ENCODE results near the gene GAS2L1. TPM values are rescaled to one million over a fixed set of nuclear protein-coding genes. Genes with fewer than 3 reads are reported as not detected.
"Not testable (repeated sequence)": the region's sequence is repeated elsewhere in the genome, so short reads cannot be mapped to it uniquely, and the experiment has no call there.

Gene GAS2L1
- total RNA-seq, 2 experiments from 2014 or later, result 1.1 to 1.4 TPM

DNA sequence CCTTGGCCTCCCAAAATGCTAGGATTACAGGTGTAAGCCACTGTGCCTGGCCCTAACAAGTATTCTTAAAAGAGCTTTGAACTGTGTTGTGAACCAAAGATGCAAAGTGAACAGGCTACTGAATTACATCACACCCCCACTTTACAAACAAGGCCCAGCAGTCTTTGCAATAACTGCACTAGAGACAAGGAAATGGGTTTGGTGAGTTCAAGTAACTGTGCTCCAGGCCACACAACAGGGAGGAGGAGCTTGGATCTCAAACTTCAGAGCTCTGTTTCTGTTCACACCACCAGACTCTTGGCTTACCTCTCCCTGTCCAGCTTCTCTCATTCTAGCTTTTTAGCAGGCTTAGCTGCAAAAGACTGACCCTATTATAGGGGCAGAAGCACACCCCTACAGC lies 39.5 kb downstream of the GAS2L1 start:
- peaks cover 12% of the 10 kb centered on the region for H3K36me3 Mint-ChIP-seq
- H3K27me3 Mint-ChIP-seq, result no peaks in the 10 kb centered on the region
- no peaks in the 10 kb centered on the region for H3K9me3 Mint-ChIP-seq
- H3K4me1 Mint-ChIP-seq, result no peaks in the 10 kb centered on the region
- no peak for DNase-seq
- no peak overlapping the region for H3K4me3 Mint-ChIP-seq
- H3K27ac Mint-ChIP-seq, result no peak overlapping the region

DNA sequence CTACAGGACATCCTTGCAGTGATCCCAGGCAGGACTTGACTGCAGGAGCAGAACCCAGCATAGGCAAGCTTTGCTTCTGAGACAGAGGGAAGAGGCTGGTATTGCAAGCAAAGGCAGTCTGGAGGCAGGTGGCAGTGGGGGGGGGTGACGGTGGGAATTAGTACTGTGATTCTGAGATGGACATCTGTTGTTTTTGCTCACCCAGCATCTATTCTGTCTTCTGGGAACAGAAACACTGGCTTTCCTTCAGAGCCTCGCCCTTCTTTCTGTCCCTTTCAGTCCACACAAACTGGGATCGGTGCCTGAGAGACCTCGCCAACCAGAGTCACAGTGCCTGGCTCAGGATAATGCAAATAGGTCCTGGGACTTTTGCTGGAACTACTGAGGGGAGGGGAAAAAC lies 40.2 kb downstream of the GAS2L1 start:
- H3K4me1 Mint-ChIP-seq, result no peaks in the 10 kb centered on the region
- peaks cover 14% of the 10 kb centered on the region for H3K36me3 Mint-ChIP-seq
- no peak overlapping the region for H3K27ac Mint-ChIP-seq
- no peaks in the 10 kb centered on the region for H3K27me3 Mint-ChIP-seq
- no peak overlapping the region for H3K4me3 Mint-ChIP-seq
- DNase-seq, result no peak
- H3K9me3 Mint-ChIP-seq, result no peaks in the 10 kb centered on the region

DNA sequence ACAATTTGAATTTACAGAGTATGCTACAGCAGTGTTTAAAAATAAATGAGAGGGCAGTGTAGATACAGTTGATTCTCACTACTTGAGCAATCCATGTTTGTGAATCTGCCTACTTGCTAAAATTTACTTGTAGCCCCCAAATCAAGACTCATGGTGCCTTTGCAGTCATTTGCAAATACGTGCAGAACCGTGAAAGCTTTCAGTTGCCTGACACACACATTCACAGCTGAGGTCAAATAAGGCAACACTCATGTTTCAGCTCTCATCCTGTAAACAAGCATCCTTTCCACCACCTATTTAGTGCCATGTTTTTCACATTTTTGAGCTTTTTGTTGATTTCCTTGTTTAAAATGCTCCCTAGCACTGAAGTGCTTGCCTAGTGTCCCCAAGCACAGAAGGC lies 41.6 kb downstream of the GAS2L1 start:
- no peaks in the 10 kb centered on the region for H3K27me3 Mint-ChIP-seq
- H3K4me1 Mint-ChIP-seq, result no peaks in the 10 kb centered on the region
- H3K9me3 Mint-ChIP-seq, result no peaks in the 10 kb centered on the region
- peaks cover 9% of the 10 kb centered on the region for H3K36me3 Mint-ChIP-seq
- no peak for DNase-seq
- no peak overlapping the region for H3K27ac Mint-ChIP-seq
- H3K4me3 Mint-ChIP-seq, result no peak overlapping the region

DNA sequence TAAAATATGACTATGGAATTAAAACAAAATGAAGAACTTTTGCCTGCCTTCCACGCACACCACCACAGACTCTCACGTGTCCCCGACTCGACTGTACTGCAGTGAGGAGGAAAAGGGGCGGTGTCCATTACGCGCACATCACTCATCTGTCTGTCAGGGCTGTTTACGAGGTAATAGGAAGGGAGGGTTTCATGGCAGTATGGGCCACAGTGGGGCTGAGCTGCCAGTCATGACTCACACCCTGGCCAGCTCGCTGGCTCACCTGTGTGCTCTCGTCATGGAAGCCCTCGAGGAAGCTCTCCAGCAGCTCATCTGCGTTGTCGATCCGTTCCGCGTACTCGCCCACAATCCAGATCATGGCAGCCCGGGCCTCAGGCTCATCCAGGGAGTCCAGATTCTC lies 42.5 kb downstream of the GAS2L1 start:
- DNase-seq, result no peak
- Mint-ChIP-seq H3K4me1 (no peaks in the 10 kb centered on the region), H3K36me3 (peaks cover 10% of the 10 kb centered on the region), H3K27me3 (no peaks in the 10 kb centered on the region), H3K4me3 (no peak overlapping the region), H3K27ac (no peak overlapping the region), H3K9me3 (no peaks in the 10 kb centered on the region)

DNA sequence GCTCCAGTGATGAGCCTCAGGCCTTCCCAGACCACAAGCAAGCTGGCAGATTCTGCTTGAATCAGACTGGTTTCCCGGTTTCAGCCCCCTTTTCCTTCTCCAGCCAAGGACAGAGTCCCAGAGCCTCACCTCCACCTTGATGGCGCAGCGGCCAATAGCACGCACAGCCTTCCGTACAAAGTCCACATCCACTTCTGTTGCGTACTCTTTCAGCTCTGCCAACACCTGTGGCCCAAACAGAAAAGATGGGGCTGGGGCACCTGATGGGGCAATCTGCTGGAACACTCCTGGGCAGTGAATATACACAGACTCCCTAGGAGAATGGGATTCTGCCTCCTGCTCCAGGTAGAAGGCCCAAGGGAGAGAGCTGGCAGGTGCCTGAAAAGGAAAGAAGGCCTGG lies 44.6 kb downstream of the GAS2L1 start:
- Mint-ChIP-seq H3K36me3 (peaks cover 13% of the 10 kb centered on the region), H3K4me1 (no peaks in the 10 kb centered on the region), H3K27ac (no peak overlapping the region), H3K9me3 (no peaks in the 10 kb centered on the region), H3K4me3 (no peak overlapping the region), H3K27me3 (no peaks in the 10 kb centered on the region)
- no peak for DNase-seq

DNA sequence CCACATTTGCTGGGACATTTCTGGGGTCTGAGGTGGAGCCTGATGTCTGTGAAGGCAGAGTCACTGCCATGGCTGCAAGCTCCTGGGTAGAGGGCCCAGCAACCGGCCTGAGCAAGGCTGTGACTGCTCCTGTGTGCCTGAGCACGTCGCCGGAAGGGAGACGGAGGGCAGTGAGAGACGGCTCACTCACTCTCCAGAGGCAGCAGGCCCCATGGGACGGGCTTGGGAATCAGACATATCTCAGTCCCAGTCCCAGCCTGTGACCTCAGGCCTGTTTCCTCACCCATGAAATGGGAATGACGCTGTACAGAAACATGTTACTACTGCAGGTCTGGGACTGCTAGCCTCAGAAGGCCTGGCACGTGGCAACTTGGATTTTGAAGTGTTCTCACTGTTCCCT lies 45.4 kb downstream of the GAS2L1 start:
- H3K9me3 Mint-ChIP-seq, result no peaks in the 10 kb centered on the region
- no peaks in the 10 kb centered on the region for H3K27me3 Mint-ChIP-seq
- DNase-seq, result no peak
- peaks cover 13% of the 10 kb centered on the region for H3K36me3 Mint-ChIP-seq
- no peak overlapping the region for H3K27ac Mint-ChIP-seq
- no peak overlapping the region for H3K4me3 Mint-ChIP-seq
- no peaks in the 10 kb centered on the region for H3K4me1 Mint-ChIP-seq

DNA sequence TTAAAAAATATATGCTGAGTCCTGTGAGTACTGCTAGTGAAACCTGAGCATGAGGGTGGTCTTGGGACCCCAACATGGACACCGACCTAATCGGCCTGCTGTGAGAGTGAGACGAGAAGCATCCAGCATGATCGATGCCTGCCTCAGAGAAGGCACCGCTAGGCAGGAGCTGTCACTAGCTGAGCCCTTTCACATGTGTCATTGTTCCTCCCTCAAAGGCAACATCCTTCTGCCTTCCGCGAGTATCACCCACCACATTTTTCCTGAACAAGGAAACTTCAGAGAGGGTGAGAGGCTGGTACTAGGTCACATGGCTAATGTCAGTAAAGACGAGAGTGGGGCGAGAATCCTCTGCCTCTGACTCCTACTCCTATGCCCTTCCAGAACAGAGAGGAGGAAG lies 46.3 kb downstream of the GAS2L1 start:
- Mint-ChIP-seq H3K4me1 (no peaks in the 10 kb centered on the region), H3K27me3 (no peaks in the 10 kb centered on the region), H3K36me3 (peaks cover 13% of the 10 kb centered on the region), H3K27ac (no peak overlapping the region), H3K4me3 (no peak overlapping the region), H3K9me3 (no peaks in the 10 kb centered on the region)
- no peak for DNase-seq

DNA sequence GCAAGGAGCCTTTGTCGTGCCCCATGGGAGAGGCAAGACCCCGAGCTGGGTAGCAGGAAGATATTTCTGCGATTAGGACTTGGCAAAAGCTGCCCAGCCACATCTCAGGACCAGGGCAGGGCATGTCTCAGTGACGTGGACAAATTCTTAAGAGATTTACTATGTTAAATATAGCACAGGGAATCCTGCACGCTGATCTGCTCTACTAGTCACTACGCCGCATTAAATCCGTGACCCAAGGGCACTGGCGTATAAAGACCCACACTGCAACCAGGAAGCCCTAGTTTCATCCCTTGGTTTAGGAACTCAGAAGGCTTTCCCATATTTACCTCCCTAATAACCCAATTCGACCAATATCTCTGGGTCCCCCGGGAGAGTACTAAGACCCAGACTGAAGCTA lies 46.8 kb downstream of the GAS2L1 start:
- no peaks in the 10 kb centered on the region for H3K9me3 Mint-ChIP-seq
- peaks cover 18% of the 10 kb centered on the region for H3K36me3 Mint-ChIP-seq
- H3K27ac Mint-ChIP-seq, result no peak overlapping the region
- H3K27me3 Mint-ChIP-seq, result no peaks in the 10 kb centered on the region
- DNase-seq, result no peak
- no peaks in the 10 kb centered on the region for H3K4me1 Mint-ChIP-seq
- H3K4me3 Mint-ChIP-seq, result no peak overlapping the region

DNA sequence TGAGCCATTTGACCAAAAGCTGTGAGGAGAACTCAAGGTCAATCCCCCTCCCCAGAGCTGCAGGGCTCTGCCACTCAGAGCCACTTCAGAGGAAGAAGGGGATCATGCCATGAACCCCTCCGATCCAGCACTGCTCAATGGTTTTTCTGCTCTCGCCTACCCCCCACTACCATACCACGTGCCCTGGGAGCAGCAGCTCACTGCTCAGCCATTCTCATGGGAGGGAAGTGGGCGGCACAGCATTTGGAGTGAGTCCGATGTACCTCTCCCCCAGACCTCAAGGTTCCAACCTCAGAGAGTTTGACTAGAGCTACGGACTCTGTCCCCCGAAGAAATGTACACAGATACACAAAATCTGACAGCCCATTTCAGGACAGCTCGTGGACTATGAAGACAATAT lies 47.4 kb downstream of the GAS2L1 start:
- Mint-ChIP-seq H3K4me1 (no peaks in the 10 kb centered on the region), H3K27me3 (no peaks in the 10 kb centered on the region), H3K9me3 (no peaks in the 10 kb centered on the region), H3K27ac (no peak overlapping the region), H3K36me3 (peaks cover 17% of the 10 kb centered on the region), H3K4me3 (no peak overlapping the region)
- DNase-seq, result no peak

DNA sequence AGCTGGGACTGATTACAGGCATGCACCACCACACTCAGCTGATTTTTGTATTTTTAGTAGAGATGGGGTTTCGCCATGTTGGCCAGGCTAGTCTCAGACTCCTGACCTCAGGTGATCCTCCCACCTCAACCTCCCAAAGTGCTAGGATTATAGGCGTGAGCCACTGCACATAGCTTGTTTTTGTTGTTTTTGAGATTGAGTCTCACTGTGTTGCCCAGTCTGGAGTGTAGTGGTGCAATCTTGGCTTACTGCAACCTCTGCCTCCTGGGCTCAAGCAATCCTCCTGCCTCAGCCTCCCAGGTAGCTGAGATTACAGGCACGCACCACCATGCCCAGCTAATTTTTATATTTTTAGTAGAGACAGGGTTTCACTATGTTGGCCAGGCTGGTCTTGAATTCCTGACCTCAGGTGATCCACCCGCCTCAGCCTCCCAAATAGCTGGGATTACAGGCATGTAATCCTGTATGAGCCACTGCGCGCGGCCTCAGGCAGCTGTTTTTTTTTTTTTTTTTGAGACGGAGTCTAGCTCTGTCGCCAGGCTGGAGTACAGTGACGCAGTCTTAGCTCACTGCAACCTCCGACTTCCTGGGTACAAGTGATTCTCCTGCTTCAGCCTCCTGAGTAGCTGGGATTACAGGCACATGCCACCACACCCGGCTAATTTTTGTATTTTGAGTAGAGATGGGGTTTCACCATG lies 50.9 kb downstream of the GAS2L1 start:
- not testable (repeated sequence) for H3K27ac Mint-ChIP-seq, H3K36me3 Mint-ChIP-seq, H3K9me3 Mint-ChIP-seq, DNase-seq, H3K4me1 Mint-ChIP-seq, H3K4me3 Mint-ChIP-seq, H3K27me3 Mint-ChIP-seq

DNA sequence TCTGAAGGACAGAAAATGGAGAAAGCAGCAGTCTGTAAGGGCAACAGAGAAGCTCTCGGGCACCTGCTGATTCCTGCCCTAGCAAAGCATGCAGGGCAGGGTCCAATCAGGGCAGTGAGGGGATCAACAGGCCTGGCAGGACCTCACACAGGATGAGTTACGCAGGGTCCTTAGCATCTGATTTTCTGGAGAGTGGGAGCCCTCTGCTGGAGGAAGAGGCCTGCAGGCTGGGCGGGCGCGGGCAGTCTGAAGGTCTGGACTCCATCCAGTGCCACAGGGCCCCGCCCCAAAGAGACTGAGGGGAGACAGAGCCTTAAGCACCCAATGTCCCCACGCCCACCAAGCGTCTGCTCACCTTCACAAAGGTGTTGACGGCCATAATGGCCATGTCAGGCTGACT lies 53.0 kb downstream of the GAS2L1 start:
- no peak overlapping the region for H3K27ac Mint-ChIP-seq
- H3K4me3 Mint-ChIP-seq, result no peak overlapping the region
- H3K9me3 Mint-ChIP-seq, result no peaks in the 10 kb centered on the region
- no peak for DNase-seq
- peaks cover 10% of the 10 kb centered on the region for H3K36me3 Mint-ChIP-seq
- H3K27me3 Mint-ChIP-seq, result no peaks in the 10 kb centered on the region
- no peaks in the 10 kb centered on the region for H3K4me1 Mint-ChIP-seq

Other genes with a start within 250 kb of the GAS2L1 start
- not detected for gene C22orf31, start 244.8 kb upstream of the GAS2L1 start, total RNA-seq
- under 1 TPM; 0.28 to 0.29 TPM for gene KREMEN1, start 233.6 kb upstream of the GAS2L1 start, total RNA-seq
- gene EMID1, start 100.8 kb upstream of the GAS2L1 start, total RNA-seq, result not detected
- gene RHBDD3, start 38.7 kb upstream of the GAS2L1 start, total RNA-seq, result 10 to 100 TPM; 32.4 to 33.1 TPM
- 100 to 1,000 TPM; 369 to 377 TPM for gene EWSR1, start 38.4 kb upstream of the GAS2L1 start, total RNA-seq
- under 1 TPM in 1 of 2 experiments, not detected in 1; 0.58 TPM for gene RASL10A, start 9.0 kb downstream of the GAS2L1 start, total RNA-seq
- 10 to 100 TPM; 66.5 to 72.0 TPM for gene AP1B1, start 81.9 kb downstream of the GAS2L1 start, total RNA-seq
- not detected for gene RFPL1, start 131.9 kb downstream of the GAS2L1 start, total RNA-seq
- gene NEFH, start 173.6 kb downstream of the GAS2L1 start, total RNA-seq, result 1 to 10 TPM; 8.1 to 8.7 TPM
- gene THOC5, start 247.1 kb downstream of the GAS2L1 start, total RNA-seq, result 10 to 100 TPM; 63.9 to 71.7 TPM

Data from activated naive CD8-positive, alpha-beta T cell treated with anti-CD3 and anti-CD28 coated beads for 36 hours (primary cell).